Stromal cell of bone marrow (primary cell): ENCODE data around the gene CLIC3.

Experiments
- DNase-seq: peaks from one replicate; pipeline ENCODE4 v3.0.0-alpha.2; 2012; ENCODE audit warnings: low read depth

Gene CLIC3

DNA sequence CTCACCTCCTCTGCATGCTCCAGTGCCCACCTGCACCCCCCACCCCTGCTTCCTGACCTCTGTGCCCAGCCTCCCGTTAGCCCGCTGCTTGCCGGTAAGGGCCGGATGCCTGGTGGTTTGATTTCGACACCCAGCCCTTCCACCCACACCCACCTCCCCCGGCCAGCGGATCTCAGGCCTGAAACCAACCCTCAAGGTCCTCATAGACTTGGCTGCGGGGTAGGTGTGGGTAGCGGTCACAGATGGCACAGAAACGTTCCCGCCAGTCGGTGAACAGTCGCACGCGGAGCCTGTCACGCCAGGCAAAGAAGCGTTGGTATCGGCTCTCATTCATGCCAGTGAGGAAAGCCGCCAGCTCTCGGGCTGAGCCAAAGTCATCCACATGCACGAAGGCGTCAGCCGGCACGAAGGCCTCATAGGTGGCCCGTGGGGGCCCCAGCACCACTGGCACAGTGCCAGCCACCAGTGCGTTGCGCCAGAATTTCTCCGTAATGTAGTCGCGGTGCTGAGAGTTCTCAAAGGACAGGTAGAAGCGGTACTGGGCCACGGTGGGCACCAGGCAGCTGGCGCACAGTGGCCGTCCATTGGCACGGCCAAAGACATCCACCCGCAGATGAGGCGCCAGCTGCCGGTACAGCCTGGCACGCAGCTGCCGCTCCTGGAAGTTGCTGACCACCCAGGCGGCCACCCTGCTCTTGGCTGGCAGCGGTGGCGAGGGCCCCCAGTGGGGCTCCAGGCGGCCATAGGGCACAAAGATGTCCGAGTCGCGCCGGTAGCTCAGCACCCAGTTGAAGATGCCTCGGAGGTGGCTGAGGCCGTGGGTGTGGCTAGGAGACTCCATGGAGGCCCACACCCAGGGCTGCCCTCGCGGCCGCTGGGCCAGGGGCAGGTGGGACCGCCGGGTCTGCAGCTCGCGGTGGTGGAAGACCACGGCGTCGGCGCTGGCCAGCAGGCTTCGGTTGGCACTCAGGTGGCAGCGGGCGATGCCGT lies 34.5 kb upstream of the CLIC3 start:
- no peak for DNase-seq

DNA sequence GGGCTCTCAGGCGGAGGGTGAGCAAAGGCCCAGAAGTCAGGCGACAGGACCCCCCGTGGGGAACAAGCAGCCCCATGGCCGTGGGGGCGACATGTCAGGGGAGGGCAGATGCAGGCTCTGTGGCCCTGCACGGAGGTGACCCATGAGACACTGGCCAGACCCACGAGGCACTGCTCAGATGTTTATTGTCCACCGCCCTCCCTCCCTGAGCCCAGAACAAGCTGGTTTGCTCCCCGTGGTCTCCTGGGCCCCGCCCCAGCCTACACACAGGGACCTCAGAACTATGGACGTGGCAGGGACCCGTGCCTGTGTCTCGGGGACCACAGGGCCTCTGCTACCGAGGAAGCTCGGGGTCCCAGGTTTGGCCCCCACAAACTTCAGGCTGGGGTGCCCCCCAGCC lies 33.6 kb upstream of the CLIC3 start:
- DNase-seq: no peak

DNA sequence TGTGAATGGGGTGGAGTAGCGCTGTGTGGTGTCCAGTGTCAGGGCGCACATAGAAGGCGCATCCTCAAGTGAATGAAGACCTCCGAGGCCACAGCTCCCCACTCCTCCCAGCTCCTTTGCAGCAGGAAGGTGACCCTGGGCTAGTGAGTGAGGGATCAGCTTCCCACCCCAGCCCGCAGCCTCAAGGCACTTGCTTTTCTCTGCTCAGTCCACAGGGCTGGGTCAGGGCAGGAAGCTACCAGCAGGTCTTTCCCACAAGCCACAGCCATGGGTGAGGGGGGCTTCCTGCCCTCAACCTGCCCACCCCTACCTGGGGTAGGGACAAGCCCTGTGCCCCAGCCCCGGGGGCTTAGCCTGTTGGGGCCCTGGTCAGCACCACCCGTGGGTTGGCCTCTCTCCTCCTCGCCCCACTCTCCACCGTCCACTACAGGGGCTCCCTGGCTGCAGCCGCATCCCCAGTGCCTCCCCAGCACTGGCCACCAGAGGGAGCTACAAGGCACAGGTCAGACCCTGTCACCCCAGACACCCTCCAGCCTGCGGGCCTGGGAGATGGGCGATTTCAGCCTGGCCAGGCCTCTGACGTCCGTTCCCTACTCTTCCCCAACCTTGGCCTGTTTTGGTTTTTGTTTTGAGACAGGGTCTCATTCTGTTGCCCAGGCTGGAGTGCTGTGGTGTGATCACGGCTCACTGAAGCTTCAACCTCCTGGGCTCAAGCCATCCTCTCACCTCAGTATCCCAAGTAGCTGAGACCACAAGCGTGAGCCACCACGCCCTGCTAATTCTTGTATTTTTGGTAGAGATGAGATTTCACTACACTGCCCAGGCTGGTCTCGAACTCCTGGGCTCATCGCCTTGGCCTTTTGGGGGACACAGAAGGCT lies 32.9 kb upstream of the CLIC3 start:
- peak; percentile 13 for DNase-seq

DNA sequence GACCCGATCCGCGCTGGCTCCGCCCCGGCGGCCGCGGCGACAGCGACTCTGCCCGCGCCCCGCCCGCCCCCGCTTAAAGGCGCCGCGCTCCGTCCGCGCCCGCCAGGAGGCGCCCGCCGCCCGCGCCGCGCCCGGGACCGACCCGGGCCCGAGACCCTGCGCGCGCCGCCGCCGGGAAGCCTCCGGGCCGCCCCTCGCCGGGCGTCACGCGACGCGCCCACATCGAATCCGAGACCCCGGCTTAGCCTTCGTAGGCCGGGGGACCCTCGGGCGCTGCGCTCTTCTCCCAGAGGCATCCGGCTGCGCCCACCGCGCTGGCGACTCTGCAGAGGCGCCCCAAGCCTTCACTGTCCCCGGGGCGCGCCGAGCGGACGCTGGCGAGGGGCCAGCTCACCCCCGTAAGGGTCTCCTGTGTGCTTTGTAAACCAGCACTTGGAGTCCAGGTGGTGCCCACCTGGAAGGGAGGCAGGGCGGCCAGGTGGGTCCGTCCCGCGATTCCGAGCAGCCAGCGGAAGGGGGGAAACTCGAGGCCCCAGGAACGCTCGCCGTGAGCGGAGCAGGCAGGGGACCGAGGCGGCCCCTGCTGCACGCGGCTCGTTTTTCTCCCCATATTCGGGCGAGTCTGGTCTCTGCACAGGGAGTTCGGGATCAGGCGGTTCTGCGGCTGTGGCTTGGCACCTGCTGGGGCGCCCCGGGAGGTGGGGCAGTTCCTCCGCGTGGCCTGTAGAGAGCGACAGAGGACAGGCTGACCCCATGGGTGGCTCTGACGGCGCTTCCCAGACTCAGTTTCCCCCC lies 32.1 kb upstream of the CLIC3 start:
- peak; percentile 15 for DNase-seq

DNA sequence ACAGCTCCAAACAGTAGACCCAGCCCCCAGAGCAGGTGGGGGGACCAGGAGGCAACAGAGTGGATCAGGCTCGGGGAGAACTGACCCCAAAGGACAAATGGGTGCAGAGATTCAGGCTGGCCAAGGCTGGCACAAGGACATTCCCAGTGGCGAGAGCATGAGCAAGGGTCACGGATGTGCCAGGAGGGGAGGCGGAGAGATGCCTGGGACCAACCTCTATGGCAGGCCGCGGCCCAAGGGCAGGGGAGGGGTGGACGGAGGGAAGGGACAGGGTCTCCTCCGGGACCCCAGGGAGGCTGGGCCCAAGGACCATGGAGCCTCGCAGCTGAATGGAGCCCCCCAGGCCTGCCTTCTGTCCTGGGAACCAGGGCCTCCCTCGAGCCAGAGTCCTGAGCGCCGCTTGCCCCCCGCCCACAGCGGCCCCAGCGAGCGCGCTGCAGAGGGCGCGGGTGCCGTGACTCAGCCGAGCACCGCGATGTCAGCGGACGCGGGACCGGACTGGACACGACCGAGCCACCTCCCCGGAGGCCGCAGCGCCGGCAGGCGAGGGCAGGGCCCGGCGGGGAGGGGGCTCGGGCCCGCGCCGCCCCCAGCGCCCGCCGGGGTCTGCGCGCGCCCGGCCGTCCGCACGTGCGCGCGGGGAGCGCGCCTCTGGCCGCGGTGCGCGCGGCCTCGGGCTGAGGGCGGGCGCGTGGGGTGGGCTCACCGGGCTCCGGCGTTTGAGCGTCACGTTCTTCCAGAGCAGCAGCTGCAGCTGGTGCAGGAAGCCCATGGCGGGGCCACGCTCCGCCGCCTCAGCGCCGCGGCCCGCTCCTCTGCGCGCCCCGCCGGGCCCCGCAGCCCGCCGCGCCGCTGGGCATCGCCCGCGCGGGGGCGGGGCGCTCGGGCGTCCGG lies 31.2 kb upstream of the CLIC3 start, which contains the start of gene ABCA2:
ABCA2 (minus strand) TSS at position 869 of the 894 bp plus-strand sequence; CDS start at position 772, 97 bp downstream.
- DNase-seq: no peak

DNA sequence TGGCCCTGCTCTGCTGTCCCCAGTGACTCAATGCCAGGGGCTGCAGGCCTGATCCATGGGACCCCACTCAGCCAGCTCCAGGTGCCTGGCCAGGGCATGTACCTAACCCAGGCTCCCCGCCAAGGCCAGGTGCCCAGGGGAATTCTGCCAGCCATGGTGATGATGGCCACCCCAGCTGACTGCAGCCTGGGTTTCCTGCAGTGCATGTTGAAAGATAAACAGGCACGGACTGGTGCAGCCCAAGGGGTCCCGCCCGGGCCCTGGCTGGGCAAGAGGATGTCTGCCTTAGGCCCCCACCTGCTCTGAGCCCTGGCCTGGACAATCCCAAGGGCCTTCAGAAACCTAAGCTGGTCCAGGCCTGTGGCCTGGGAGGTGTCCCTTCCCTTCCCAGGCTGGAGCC lies 30.5 kb upstream of the CLIC3 start:
- DNase-seq: no peak

DNA sequence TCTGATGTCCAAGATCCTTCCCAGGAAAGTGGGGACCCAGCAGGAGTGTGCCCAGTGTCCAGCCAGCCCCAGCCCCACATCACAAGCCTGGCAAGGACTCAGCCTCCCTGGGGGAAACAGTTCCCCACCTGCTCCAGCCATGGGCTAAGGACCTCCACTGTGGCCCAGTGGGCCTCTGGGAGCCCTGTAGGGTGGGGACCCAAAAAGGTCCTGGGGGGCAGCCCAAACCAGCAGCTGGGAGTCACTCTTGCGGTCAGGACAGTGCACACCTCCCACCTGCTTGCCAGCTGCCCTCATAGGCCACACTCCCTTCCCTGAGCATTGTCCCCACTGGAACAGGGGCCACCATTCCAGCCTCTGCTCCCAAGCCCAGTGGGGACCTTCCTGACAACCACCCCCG lies 30.0 kb upstream of the CLIC3 start:
- no peak for DNase-seq

DNA sequence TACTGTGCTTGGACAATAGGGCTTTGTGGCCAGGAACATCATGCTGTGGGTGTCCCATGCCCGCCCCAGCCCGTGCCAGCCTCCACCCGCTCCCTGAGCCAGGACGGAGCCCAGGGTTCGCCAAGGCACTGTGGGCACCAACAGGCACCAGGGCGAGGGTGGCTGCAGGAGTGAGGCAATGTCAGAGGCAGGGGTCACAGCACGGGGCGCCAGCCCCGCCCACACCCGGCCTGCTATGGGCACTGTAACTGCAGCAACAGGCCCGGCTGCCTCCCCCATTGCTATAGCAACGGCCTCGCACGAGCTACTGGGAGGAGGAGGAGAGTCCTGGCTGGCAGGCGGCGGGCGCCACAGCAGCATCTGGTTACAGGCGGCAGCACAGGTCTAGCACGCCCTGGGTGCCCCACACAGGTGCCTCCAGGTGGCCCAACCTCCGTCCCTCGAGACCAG lies 29.2 kb upstream of the CLIC3 start:
- no peak for DNase-seq

DNA sequence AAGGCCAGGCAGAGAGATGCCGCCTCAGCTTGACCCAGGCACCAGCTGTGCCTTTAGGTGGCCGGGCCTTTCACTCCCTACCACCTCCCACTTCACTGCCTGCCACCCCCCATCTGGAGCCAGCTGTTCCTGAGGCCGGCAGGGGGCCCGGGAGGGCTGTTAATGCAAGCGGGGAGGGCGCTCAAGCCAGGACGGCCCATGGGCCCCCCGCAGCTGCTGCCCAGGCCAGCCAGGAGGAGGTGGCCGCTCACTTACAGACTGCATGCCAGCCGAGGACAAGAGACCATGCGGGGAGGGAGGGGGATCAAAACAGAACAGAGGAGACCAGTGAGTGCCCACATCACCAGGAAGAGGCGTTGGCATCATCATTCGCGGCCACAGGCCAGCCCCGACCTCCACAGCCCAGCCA lies 27.2 kb upstream of the CLIC3 start:
- DNase-seq: no peak

DNA sequence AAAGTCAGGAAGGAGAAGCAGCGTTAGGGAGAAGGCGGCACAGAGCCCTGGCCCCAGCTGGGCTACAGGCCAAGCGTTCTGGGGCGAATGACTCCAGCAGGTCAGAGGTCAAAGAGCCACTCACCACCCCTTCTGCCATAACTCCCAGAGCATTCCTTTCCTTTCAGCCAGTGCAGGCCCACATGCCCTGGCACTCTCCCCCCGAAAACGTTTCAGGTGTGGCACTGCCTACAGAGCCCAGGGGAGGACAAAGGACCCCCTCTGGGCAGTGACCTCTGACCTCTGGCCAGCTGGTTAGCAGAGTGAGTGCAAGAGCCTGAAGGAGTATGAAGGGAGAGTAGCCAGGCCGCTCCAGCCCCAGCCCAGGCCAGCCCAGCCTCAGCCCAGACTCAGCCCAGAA lies 26.8 kb upstream of the CLIC3 start:
- no peak for DNase-seq

DNA sequence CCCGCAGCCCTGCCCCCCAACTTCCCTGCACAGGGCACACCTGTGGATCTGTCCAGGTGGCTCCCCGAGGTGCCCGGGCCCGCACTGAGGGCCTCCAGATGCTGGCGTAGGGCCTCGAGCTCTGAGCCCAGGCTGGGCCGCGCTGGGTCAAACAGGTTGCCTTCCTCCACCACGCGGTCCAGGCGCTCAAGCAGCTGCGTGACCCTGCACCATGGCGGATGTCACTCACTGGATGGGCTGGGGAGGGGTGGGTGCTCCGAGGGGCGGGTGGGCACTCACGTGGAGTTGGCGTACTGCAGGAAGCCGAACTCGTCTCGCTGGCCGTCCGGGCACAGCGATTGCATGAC lies 26.3 kb upstream of the CLIC3 start:
- DNase-seq: no peak

DNA sequence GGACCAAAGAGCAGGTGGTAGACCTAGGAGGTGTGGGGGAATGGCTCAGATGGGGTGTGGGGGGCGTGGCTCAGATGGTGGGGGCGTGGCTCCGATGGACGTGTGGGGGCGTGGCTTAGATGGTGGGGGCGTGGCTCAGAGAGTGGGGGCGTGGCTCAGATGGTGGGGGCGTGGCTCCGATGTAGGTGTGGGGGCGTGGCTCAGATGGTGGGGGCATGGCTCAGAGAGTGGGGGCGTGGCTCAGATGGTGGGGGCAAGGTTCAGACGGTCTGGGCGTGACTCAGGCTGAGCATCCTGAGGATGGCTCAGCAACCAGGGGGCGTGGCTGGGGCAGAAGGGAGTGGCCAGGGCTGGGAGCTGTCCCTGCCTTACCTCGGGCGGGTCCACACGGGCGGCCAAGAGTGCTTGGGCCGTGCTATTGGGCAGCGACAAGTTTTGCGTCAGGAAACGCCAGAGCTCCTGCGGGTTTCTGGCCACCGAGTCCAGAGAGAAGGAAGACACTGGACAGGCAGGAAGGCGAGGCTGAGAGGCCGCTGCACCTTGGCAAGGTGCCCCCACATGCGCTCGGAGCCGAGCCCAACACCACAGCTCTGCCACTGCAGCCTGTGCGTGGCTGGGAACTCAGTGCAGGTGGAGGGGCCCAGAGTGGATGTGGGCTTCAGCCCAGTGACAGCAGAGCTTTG lies 25.8 kb upstream of the CLIC3 start:
- DNase-seq: no peak

DNA sequence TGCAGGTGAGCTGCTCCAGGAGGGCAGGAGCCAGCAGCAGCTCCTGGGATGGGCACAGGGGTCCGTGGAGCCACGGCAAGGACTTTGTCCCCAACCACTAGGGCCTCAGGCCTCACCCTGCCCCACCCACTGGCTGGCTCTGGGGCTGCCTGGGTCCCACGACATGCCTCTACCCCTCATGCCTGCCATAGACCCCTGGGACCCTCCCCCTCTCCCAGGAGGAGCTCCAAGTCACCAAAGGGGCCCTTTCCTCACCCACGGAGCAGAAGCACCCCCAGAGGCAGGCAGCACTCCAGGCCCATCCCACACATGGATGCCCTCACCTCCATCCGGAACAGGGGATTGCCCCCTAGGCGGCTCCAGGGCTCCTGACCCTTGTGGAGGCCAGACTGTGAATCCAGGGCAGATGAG lies 25.2 kb upstream of the CLIC3 start:
- no peak for DNase-seq

DNA sequence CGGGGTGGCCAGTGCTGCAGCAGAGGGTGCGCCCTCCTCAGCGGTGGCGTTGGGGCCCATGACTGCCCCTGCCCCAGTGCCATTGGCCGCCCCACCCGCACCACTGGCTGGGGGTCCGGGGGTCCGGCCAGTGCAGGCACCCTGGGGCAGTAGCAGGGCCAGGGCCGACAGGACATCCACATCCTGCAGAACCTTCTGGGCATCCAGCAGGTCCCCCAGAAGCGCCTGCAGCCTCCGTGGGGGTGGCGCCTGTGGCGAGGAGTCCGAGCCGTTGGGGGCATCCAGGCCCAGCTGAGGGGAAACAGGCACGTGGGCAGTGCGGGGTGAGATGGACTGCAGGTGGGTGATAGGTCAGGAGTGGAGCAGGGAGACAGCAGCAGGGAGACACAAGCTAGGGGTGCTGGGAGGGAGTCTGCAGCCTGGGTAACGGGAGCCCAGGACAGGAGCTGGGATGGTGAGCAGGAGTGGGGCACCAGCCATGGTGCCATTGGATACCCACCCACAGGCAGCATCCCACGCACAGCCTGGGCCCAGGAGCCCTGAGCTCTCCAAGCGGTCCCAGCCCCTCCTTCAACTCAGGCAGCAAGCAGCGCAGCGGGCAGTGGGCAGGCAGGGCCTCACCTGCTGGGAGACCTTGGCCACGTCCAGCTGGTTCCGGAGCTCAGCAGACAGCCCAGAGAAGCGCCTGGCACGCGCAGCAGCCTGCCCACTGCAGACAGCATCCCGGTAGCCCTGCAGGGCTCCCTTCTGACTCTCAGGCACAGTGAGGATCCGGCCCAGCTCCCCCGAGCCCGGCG lies 24.6 kb upstream of the CLIC3 start:
- DNase-seq: no peak

DNA sequence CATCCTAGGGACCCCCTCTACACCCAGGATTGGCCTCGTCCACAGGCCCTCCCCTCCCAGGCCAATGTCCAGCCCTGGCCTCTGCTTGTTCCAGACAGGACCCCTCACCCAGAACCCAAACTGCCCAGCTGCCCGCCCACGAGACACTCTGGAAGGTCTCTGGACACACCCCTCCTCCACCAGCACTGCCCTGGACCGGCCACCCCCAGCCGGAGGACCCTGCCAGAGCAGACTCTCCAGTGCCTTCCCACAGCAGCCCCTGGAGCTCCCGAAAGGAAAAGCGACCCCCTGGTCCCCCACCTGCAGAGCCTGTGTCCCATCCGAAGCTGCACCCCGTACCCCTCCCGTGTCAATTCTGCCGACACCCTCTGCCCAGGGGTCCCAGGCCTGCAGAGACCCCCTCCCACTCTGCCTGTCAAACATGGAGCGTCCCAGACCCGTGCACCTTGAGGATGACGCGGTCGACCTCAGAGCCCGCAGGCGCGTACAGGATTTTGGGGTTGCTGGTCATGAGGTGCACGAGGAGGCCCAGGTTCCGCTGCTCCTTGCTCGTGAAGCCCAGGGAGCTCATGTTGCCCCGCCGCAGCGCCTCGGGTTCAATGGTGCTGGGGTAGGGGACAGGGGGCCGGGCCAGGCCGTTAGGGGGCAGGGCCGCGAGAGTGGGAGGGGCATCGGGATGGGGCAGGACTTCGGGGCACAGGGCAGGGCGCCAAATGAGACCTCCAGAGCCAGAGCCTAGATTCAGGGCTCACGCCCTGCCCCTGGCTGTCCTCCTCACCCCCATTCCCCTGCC lies 23.7 kb upstream of the CLIC3 start:
- no peak for DNase-seq

DNA sequence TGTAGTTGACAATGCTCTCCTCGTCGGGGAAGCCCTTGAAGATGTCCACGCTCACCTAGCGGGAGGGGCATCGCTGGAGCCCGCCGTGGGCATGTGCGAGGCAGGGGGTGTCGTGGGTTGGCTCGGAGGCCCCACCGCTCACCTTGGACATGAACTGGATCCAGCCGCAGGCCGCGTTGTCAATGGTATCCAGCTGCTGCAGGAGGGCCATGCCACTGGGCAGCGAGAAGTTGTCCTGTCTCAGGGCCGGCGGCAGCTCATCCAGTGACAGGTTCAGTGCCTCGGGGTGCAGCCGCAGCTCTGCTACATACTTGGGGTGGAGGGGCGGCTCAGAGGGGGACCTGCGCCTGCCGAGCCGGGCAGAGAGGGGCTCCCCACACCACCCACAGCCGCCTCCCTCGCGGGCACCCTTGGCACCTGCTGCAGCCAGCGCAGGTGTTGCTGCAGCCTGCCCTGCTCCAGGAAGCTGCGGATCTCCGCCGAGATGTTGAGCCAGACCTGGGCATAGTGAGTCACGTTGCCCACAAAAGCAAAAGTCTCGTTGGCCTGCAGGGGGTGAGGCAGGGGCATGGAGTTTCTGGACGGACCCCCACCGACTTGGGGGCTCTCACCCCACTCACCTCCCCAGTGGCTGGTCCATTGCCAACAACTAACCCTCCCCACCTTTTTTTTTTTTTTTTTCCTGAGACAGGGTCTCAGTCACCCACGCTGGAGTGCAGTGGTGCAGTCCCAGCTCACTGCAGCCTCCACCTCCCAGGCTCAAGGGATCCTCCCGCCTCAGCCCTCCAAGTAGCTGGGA lies 22.6 kb upstream of the CLIC3 start:
- no peak for DNase-seq

DNA sequence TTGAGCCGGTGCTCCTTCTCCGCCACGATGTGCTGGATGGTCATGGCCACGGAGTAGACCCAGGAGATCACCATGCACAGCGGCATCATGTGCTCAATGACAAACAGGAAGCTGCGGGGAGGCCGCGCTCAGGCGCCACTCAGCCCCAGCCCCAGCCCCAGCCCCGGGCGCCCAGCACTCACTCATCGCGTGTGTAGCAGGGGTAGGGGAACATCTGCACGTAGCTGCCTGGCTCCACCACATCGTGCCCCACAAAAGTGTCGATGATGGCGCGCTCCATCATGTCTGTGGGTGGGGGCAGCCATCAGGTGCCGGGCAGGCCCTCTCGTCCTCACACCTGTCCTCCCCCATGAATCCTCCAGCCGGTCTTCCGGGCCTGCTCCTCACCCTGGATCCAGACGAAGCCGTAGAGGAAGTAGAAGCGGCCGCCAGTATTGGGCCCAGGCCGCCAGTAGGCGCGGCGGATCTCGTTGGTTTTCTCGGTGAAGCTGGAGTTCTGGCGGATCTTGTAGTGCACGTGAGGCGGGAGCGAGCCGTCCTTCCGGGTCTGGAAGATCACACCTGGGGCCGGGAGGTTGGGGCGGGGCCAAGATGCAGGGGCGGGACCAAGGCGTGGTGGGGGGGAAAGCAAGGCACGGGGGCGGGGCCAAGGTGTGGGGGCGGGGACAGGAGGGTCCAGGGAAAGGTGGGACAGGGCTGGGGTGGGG lies 21.6 kb upstream of the CLIC3 start:
- no peak for DNase-seq
